Measurements from ENCODE around the gene KIF13A. TPM values are rescaled to one million over a fixed set of nuclear protein-coding genes. Genes with fewer than 3 reads are reported as not detected.

Gene KIF13A
- total and polyA plus RNA-seq, 9 of the 15 experiments (the other 6 are each of a cell fraction or from before 2014, with no cell fraction given): 3.6 to 44.3 (median 29.7) TPM

DNA sequence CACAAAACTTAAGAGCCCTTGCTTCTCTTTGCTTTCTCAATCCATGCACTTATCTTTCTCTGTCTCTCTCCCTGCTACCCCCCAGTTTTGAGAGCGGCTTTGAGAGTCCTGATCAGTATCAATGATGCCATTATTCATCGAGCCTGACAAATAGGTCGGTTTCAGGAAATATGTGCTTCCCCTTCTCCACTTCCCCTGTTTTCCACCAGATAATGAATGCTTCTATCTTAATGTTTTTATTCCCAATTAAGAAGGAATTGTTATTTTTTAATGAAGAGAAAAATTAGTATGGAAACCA lies 117.7 kb downstream of the KIF13A start (continued):
- TF ChIP-seq FOXA3 (CRISPR knock-in tag; conservative IDR thresholded peaks at IDR 0.05 in 1 of 2, IDR thresholded peaks at IDR 0.05 in 1 of 2) (no peak), DEAF1 (CRISPR knock-in tag; IDR thresholded peaks at IDR 0.05) (no peak), ELF1 (tag; IDR thresholded peaks at IDR 0.05) (peak; percentile 21; the same call in 1 of the 2 replicates), SNIP1 (IDR thresholded peaks at IDR 0.05; ENCODE audit: low read depth) (no peak), BRCA1 (IDR thresholded peaks at IDR 0.05) (no peak), BRCA1 (CRISPR knock-in tag; IDR thresholded peaks at IDR 0.05) (no peak), CBFA2T3 (IDR thresholded peaks at IDR 0.05) (peak; percentile 56), FOXA1 (IDR thresholded peaks at IDR 0.05; ENCODE audit: borderline replicate concordance) (no peak), MTA1 (IDR thresholded peaks at IDR 0.05; ENCODE audit: borderline replicate concordance) (peak; percentile 42; the same call in 1 of the 2 replicates), ZNF239 (CRISPR knock-in tag; IDR thresholded peaks at IDR 0.05) (no peak), ETV5 (CRISPR knock-in tag; IDR thresholded peaks at IDR 0.05; ENCODE audit: low read depth) (no peak), FOXJ3 (CRISPR knock-in tag; IDR thresholded peaks at IDR 0.05) (no peak), NCOA4 (IDR thresholded peaks at IDR 0.05; ENCODE audit: partially characterized antibody) (no peak), HDAC8 (tag; IDR thresholded peaks at IDR 0.05) (no peak), TARDBP (IDR thresholded peaks at IDR 0.05) (no peak), ZNF134 (CRISPR knock-in tag; conservative IDR thresholded peaks at IDR 0.05) (no peak), NR2F6 (CRISPR knock-in tag; IDR thresholded peaks at IDR 0.05) (no peak), ZNF280A (IDR thresholded peaks at IDR 0.05; ENCODE audit: low read depth, partially characterized antibody) (no peak), ZKSCAN3 (CRISPR knock-in tag; IDR thresholded peaks at IDR 0.05) (no peak), ZSCAN29 (IDR thresholded peaks at IDR 0.05) (no peak), LARP7 (IDR thresholded peaks at IDR 0.05) (no peak), CREM (IDR thresholded peaks at IDR 0.05; ENCODE audit: low read depth) (no peak), FOXP4 (CRISPR knock-in tag; IDR thresholded peaks at IDR 0.05; ENCODE audit: borderline replicate concordance) (no peak), CHCHD3 (CRISPR knock-in tag; IDR thresholded peaks at IDR 0.05) (no peak)
- TF ChIP-seq, protein P1, sequence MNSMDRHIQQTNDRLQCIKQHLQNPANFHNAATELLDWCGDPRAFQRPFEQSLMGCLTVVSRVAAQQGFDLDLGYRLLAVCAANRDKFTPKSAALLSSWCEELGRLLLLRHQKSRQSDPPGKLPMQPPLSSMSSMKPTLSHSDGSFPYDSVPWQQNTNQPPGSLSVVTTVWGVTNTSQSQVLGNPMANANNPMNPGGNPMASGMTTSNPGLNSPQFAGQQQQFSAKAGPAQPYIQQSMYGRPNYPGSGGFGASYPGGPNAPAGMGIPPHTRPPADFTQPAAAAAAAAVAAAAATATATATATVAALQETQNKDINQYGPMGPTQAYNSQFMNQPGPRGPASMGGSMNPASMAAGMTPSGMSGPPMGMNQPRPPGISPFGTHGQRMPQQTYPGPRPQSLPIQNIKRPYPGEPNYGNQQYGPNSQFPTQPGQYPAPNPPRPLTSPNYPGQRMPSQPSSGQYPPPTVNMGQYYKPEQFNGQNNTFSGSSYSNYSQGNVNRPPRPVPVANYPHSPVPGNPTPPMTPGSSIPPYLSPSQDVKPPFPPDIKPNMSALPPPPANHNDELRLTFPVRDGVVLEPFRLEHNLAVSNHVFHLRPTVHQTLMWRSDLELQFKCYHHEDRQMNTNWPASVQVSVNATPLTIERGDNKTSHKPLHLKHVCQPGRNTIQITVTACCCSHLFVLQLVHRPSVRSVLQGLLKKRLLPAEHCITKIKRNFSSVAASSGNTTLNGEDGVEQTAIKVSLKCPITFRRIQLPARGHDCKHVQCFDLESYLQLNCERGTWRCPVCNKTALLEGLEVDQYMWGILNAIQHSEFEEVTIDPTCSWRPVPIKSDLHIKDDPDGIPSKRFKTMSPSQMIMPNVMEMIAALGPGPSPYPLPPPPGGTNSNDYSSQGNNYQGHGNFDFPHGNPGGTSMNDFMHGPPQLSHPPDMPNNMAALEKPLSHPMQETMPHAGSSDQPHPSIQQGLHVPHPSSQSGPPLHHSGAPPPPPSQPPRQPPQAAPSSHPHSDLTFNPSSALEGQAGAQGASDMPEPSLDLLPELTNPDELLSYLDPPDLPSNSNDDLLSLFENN (IDR thresholded peaks at IDR 0.05; ENCODE audit: low read depth in 2 of 2, low read length in 2 of 2): no peak
